Rectal smooth muscle tissue (tissue), 1 donor: ENCODE data around the gene ADAM23.
"Not testable (repeated sequence)": the region's sequence is repeated elsewhere in the genome, so short reads cannot be mapped to it uniquely, and the experiment has no call there.

Experiments used
- H3K27ac ChIP-seq: one replicate; pipeline ENCODE4 v1.7.0; 2013; ENCODE audit warnings: low read depth, low read length, inconsistent platforms
- H3K27me3 ChIP-seq: one replicate; pipeline ENCODE4 v1.7.0; 2013; ENCODE audit warnings: low read length; ENCODE audit not compliant: control insufficient read depth, insufficient read depth
- H3K36me3 ChIP-seq: one replicate; pipeline ENCODE4 v1.7.0; 2013; ENCODE audit warnings: low read length; ENCODE audit not compliant: control insufficient read depth, insufficient read depth
- H3K4me1 ChIP-seq: one replicate; pipeline ENCODE4 v1.7.0; 2013; ENCODE audit warnings: low read length; ENCODE audit not compliant: control insufficient read depth, insufficient read depth
- H3K4me3 ChIP-seq: one replicate; pipeline ENCODE4 v1.7.0; 2013; ENCODE audit warnings: low read length
- H3K9ac ChIP-seq: one replicate; pipeline ENCODE4 v1.7.0; 2013; ENCODE audit warnings: low read length

The ADAM23 gene, protein sequence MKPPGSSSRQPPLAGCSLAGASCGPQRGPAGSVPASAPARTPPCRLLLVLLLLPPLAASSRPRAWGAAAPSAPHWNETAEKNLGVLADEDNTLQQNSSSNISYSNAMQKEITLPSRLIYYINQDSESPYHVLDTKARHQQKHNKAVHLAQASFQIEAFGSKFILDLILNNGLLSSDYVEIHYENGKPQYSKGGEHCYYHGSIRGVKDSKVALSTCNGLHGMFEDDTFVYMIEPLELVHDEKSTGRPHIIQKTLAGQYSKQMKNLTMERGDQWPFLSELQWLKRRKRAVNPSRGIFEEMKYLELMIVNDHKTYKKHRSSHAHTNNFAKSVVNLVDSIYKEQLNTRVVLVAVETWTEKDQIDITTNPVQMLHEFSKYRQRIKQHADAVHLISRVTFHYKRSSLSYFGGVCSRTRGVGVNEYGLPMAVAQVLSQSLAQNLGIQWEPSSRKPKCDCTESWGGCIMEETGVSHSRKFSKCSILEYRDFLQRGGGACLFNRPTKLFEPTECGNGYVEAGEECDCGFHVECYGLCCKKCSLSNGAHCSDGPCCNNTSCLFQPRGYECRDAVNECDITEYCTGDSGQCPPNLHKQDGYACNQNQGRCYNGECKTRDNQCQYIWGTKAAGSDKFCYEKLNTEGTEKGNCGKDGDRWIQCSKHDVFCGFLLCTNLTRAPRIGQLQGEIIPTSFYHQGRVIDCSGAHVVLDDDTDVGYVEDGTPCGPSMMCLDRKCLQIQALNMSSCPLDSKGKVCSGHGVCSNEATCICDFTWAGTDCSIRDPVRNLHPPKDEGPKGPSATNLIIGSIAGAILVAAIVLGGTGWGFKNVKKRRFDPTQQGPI

DNA sequence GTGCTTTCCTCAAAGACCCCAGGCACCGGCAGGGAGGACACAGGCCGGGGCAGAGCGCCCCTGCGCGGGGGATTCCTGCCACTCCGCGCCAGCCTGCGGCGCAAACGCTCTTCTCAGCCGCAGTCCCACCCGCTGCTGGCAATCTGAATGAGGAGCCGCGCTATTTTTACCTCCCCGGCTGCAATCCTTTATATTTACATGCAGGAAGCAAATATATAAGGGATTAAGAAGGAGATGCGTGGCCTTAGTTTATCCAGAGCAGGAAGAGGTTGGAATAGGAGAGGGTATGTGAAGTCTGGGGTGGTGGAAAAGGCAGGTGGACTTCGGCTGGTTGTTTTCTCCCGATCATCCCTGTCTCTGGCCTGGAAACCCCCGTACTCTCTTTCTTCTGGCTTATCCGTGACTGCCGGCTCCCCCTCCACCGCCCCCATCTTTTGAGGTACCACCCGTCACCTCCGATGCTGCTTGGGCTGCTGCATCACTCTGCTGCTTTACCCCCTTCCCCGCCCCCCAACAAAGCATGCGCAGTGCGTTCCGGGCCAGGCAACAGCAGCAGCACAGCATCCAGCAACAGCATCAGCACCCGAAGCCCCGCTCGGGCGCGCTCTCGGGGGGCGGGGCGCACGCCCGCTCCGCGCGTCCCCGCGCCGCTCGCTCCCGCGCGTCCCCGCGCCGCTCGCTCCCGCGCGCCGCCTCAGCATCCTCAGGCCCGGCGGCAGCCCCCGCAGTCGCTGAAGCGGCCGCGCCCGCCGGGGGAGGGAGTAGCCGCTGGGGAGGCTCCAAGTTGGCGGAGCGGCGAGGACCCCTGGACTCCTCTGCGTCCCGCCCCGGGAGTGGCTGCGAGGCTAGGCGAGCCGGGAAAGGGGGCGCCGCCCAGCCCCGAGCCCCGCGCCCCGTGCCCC lies at the start of gene ADAM23:
Gene ADAM23, plus strand, starts transcription at position 700 of the 902 bp plus-strand sequence. CDS start 335 bp downstream, outside the sequence.
- peak within 1 kb of the TSS; percentile 49 for H3K4me3 ChIP-seq
- no peaks in the 10 kb centered on the region for H3K4me1 ChIP-seq
- no peak within 1 kb of the TSS for H3K9ac ChIP-seq
- peaks cover 5% of the 10 kb centered on the region for H3K27me3 ChIP-seq
- H3K36me3 ChIP-seq: no peaks in the 10 kb centered on the region
- H3K27ac ChIP-seq: no peak within 1 kb of the TSS

DNA sequence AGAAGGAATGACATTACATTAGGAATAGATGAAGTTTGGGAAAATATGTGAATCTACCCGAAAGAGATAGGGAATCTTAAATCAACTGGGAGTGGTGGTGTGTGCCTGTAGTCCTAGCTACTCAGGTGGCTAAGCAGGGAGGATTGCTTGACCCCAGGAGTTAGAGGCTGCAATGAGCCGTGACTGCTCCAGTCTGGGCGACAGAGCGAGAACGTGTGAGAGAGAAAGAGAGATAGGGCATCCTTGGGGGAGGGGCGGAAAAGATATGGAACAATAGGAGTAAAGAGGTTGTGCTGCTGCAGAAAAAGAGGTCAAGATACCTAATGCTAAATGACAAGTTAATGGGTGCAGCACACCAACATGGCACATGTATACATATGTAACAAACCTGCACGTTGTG lies 47.1 kb upstream of the ADAM23 start:
- Histone ChIP-seq H3K4me1 (no peaks in the 10 kb centered on the region), H3K27me3 (no peaks in the 10 kb centered on the region), H3K36me3 (no peaks in the 10 kb centered on the region), H3K4me3 (no peak overlapping the region), H3K27ac (no peak overlapping the region), H3K9ac (no peak overlapping the region)

DNA sequence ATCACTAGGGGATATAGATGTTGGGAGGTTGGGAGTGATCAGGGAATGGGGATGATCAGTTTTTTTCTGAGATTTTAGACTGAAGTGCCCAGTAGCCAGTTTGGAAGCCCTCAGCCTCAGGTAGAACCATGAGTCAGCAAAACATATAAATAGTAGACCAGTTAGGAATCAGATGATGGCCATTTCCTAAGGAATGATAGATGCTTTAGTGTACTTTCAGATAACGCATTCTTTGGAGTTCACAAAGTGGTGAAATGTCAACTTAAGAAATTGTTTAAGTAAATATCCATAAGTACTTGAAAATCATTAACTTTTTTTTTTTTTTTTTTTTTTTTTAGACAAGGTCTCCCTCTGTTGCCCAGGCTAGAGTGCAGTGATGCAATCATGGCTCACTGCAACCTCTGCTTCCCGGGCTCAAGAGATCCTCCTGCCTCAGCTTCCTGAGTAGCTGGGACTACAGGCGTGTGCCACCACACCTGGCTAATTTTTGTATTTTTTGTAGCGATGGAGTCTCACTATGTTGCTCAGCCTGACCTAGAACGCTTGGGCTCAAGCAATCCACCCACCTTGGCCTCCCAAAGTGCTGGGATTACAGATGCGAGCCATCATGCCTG lies 40.3 kb upstream of the ADAM23 start:
- not testable (repeated sequence) for H3K27ac ChIP-seq, H3K4me1 ChIP-seq, H3K9ac ChIP-seq, H3K36me3 ChIP-seq, H3K27me3 ChIP-seq, H3K4me3 ChIP-seq

DNA sequence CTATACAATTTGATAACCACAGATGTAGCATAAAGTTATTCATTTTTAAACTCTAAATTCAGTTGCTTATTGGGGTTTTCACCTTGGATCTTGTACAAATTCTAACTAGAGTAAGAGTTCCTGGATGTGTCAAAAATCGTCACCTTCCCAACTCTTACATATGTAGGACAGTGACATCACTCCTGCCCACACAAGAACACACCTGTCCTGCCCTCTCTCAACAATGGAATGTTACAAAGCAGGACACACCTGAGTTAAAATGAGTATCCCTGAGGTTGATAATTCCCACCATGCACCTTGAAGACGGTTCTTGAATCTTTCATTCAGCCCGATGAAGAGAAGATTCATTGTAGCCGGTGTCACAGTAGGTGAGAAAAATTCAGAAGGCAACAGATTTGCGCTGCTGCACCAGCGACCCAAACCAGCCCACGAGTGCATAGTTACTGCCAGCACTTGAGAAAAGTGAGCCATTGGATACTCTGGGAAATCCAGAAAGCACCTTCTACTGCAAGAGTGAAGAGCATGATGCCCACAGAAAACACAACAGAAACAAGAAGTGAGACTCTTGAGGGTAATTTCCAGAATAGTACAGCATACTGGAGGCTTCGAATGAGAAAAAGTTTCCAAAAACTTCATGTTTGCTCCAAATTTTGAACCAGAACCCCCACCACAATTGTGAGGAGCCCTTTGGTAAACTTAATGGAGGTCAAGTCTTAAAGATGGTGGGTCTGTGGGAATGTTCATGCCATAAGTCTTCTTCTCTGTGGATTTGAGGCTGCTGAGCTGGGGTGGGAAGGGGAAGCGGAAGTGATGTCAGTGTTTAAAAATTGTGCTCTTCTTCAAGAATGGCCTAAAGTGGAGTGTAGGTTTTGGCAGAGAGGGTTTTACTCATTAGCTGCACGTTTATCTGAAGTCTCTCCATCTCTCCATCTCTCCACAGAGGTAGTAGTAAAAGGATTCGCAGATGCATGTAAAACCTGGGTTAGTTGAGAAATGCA lies 34.7 kb upstream of the ADAM23 start:
- Histone ChIP-seq H3K4me3 (no peak overlapping the region), H3K36me3 (no peaks in the 10 kb centered on the region), H3K27ac (no peak overlapping the region), H3K9ac (no peak overlapping the region), H3K4me1 (no peaks in the 10 kb centered on the region), H3K27me3 (no peaks in the 10 kb centered on the region)

DNA sequence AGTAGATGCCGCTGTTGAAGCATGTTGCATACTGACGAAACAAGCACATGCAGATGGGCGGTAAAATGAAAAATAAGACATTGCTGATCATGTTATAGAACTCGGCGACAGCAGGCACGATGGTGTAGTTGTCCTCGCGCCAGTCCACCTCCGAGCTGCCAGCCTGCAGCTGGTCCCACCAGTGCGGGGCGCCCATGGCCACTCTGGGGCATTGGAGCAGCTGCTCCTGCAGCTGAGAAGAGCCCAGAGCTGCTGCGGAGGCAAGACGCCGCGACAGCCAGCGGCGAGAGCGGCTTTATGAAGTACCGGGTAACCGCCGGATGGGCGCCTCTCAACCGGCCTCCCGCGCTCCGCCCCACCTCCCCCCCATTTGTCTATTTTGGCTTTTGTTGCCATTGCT lies 32.6 kb upstream of the ADAM23 start:
- Histone ChIP-seq H3K27ac (no peak overlapping the region), H3K4me3 (no peak overlapping the region), H3K27me3 (no peaks in the 10 kb centered on the region), H3K4me1 (no peaks in the 10 kb centered on the region), H3K9ac (no peak overlapping the region), H3K36me3 (no peaks in the 10 kb centered on the region)

DNA sequence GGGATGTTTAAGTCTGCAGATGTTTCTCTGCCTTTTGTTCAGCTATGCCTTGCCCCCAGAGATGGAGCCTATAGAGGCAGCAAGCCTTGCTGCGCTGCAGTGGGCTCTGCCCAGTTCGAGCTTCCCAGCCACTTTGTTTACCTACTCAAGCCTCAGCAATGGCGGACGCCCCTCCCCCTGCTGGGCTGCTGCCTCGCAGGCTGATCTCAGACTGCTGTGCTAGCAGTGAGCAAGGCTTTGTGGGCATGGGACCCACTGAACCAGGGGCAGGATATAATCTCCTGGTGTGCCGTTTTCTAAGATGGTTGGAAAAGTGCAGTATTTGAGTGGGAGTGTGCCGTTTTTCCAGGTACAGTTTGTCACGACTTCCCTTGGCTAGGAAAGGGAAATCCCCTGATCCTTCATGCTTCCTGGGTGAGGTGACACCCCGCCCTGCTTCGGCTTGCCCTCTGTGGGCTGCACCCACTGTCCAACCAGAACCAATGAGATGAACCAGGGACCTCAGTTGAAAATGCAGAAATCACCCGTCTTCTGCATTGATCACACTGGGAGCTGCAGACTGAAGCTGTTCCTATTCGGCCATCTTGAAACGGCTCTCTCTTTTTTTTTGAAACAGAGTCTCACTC lies 27.6 kb upstream of the ADAM23 start:
- H3K4me3 ChIP-seq: no peak overlapping the region
- no peaks in the 10 kb centered on the region for H3K27me3 ChIP-seq
- H3K27ac ChIP-seq: no peak overlapping the region

DNA sequence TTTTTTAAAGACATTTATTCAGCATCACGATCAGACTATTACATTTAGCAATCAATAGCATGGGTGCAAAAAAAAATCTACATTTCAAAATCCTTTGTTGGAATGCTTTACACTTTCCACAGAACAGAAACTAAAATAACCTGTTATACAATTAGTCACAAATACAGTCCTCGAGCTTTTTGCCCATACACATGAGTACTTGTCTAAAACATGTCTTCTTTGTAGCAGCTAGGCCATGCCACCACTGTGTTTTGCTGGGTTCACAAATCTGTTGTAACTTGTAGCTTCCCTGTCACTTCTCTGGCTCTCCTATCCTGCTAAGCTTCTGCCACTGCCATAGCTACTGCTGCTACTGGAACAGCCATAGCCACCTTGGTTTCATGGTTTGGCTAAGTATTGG lies 24.4 kb upstream of the ADAM23 start:
- H3K27me3 ChIP-seq: no peaks in the 10 kb centered on the region
- no peak overlapping the region for H3K4me3 ChIP-seq
- no peaks in the 10 kb centered on the region for H3K4me1 ChIP-seq
- no peaks in the 10 kb centered on the region for H3K36me3 ChIP-seq
- H3K27ac ChIP-seq: no peak overlapping the region
- H3K9ac ChIP-seq: no peak overlapping the region

More for the DNA sequence above, 27.6 kb upstream of the ADAM23 start:
- Histone ChIP-seq H3K9ac (no peak overlapping the region), H3K36me3 (no peaks in the 10 kb centered on the region), H3K4me1 (no peaks in the 10 kb centered on the region)

DNA sequence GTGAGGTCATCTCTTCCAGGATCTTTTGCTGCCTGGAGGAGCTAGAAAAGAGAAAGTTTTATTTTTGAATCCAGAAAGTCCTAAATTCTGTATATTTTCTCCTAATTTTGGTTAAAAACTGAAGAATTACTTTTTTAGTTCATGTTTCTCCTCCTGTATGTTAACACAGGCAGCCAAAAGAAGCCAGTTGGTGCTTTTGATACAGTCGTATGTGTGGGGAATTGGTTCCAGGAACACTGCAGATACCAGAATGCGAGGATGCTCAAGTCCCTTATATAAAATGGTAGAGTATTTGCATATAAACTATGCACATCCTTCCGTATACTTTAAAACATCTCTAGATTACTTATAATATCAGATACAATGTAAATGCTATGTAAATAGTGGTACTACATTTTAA lies 22.6 kb upstream of the ADAM23 start:
- Histone ChIP-seq H3K36me3 (no peaks in the 10 kb centered on the region), H3K27ac (no peak overlapping the region), H3K4me1 (no peaks in the 10 kb centered on the region), H3K4me3 (no peak overlapping the region), H3K9ac (no peak overlapping the region), H3K27me3 (no peaks in the 10 kb centered on the region)

DNA sequence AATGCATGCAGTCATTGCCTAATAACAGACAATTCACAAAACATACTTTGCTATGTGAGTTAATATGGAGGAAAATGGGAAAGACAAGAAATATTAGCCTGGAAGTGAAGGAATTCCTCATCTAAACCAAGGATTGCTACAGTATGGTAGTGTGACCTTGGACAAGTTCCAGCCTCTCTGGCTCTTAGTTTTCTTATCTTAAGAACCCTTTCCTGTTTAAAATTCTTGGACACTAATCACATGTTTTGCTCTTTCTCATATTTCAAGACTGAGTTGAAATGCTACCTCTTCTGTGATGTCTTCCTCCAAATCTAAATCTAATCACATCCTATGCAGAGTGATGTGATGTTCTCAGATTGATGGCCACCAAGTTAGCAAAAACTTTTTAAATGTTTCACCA lies 20.8 kb upstream of the ADAM23 start:
- H3K27me3 ChIP-seq: no peaks in the 10 kb centered on the region
- H3K4me1 ChIP-seq: no peaks in the 10 kb centered on the region
- no peak overlapping the region for H3K27ac ChIP-seq
- no peaks in the 10 kb centered on the region for H3K36me3 ChIP-seq
- H3K9ac ChIP-seq: no peak overlapping the region
- no peak overlapping the region for H3K4me3 ChIP-seq

DNA sequence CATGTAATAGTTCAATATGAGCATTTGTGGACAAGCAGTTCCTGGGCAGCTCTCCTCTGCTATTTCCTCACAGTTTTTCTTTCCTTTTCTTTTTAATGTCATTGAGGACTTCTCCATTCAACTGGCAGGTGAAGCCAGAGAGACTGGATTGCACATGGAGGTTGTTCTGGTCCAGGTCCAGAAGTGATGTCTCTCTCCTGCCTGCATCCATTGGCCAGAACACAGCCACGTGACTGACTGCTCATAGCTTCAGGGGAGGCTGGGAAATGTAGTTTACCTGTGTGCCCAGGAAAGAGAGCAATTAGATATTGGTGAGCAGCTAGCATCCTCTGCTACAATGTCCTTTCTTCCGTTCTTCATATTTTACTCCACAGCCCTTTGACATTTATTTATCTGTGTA lies 20.2 kb upstream of the ADAM23 start:
- Histone ChIP-seq H3K27me3 (no peaks in the 10 kb centered on the region), H3K27ac (no peak overlapping the region), H3K4me3 (no peak overlapping the region), H3K9ac (no peak overlapping the region), H3K4me1 (no peaks in the 10 kb centered on the region), H3K36me3 (no peaks in the 10 kb centered on the region)

DNA sequence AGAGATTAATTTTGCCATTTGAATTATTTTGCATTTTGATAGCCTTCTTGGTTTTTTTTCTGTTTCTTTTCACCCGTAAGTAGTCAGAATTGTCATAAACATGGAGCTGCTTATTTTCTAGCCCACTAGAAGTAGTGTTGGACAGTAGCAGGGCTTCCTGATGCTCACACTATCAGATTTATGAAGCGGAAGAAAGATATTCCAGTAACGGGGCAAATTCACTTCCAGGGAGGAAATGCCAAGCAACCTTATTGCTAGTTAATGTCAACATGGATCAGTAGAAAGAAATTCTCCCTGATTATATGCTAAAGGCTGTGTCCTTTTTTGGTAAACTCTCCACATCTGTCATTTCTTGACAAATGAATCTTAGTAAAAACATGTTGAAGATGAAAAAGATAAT lies 19.2 kb upstream of the ADAM23 start:
- Histone ChIP-seq H3K4me1 (no peaks in the 10 kb centered on the region), H3K9ac (no peak overlapping the region), H3K36me3 (no peaks in the 10 kb centered on the region), H3K4me3 (no peak overlapping the region), H3K27ac (no peak overlapping the region), H3K27me3 (no peaks in the 10 kb centered on the region)
